ENCODE data around the gene HSPA8. TPM values are rescaled to one million over a fixed set of nuclear protein-coding genes. Genes with fewer than 3 reads are reported as not detected.
"Not testable (repeated sequence)": the region's sequence is repeated elsewhere in the genome, so short reads cannot be mapped to it uniquely, and the experiment has no call there.

The HSPA8 gene
- total RNA-seq, 1 donor from 2014 or later, result 2,704 TPM

- intact Hi-C loops (cut with micrococcal nuclease), result no loop called here
Observed at GRCh38 chr11:123073343-123074057, 11.6 kb upstream of the HSPA8 start.

GRCh38 chr11:123072762-123073161, 10.8 kb upstream of the HSPA8 start:
- intact Hi-C loops (cut with micrococcal nuclease), result no loop called here

- intact Hi-C loops (cut with micrococcal nuclease), result no loop called here
Observed at GRCh38 chr11:123072332-123072761, 10.4 kb upstream of the HSPA8 start.

- intact Hi-C loops (cut with micrococcal nuclease), result loop anchor here (1.0 to 10.0 kb wide), 6 partner anchors 8 to 1885 kb away; partner anchors contain the start of genes CCDC15, HSPA8 and UBASH3B
Observed at GRCh38 chr11:123069908-123070821, 8.2 kb upstream of the HSPA8 start.

- intact Hi-C loops (cut with micrococcal nuclease), result loop anchor here (10.0 kb wide), 3 partner anchors 411 to 1889 kb away; partner anchors contain the start of genes CCDC15 and UBASH3B
Observed at GRCh38 chr11:123065621-123066020, 3.7 kb upstream of the HSPA8 start.

- intact Hi-C loops (cut with micrococcal nuclease), result loop anchor here (2.0 to 10.0 kb wide), 7 partner anchors 23 to 1891 kb away; partner anchors contain the start of genes CCDC15, GRAMD1B, SC5D and UBASH3B
Observed at GRCh38 chr11:123063826-123064657, 2.1 kb upstream of the HSPA8 start.

- intact Hi-C loops (cut with micrococcal nuclease), result loop anchor here (1.0 to 10.0 kb wide), 10 partner anchors 7 to 1892 kb away; partner anchors contain the start of genes CCDC15, GRAMD1B, SC5D and UBASH3B
Observed at GRCh38 chr11:123062892-123063825, 1.2 kb upstream of the HSPA8 start.

GRCh38 chr11:123062158-123062891, 389 bp upstream of the HSPA8 start:
- intact Hi-C loops (cut with micrococcal nuclease), result loop anchor here (1.0 to 10.0 kb wide), 10 partner anchors 8 to 1892 kb away; partner anchors contain the start of genes CCDC15, GRAMD1B, SC5D and UBASH3B

- intact Hi-C loops (cut with micrococcal nuclease), result loop anchor here (2.0 to 10.0 kb wide), 6 partner anchors 82 to 1894 kb away; partner anchors contain the start of genes CCDC15, GRAMD1B, SC5D and UBASH3B
Observed at GRCh38 chr11:123060277-123061000, 1.5 kb downstream of the HSPA8 start.

GRCh38 chr11:123059041-123059920, 2.7 kb downstream of the HSPA8 start:
- intact Hi-C loops (cut with micrococcal nuclease), result not testable (repeated sequence)

GRCh38 chr11:123057661-123058305, 4.2 kb downstream of the HSPA8 start:
- intact Hi-C loops (cut with micrococcal nuclease), result no loop called here

- intact Hi-C loops (cut with micrococcal nuclease), result no loop called here
Observed at GRCh38 chr11:123056835-123057491, 5.0 kb downstream of the HSPA8 start.

GRCh38 chr11:123055191-123055901, 6.6 kb downstream of the HSPA8 start:
- intact Hi-C loops (cut with micrococcal nuclease), result loop anchor here (2.0 kb wide), 1 partner anchor 33 kb away; no protein-coding TSS in a partner anchor

GRCh38 chr11:123054301-123055065, 7.5 kb downstream of the HSPA8 start:
- intact Hi-C loops (cut with micrococcal nuclease), result loop anchor here (2.0 kb wide), 1 partner anchor 32 kb away; no protein-coding TSS in a partner anchor
